ENCODE results near the gene ARPC4. TPM values are rescaled to one million over a fixed set of nuclear protein-coding genes. Genes with fewer than 3 reads are reported as not detected.

ARPC4 gene
- total RNA-seq, 3 donors from 2014 or later (not counting 1 experiment from before 2014, with no cell fraction given), result 282 to 288 (median 285) TPM

DNA sequence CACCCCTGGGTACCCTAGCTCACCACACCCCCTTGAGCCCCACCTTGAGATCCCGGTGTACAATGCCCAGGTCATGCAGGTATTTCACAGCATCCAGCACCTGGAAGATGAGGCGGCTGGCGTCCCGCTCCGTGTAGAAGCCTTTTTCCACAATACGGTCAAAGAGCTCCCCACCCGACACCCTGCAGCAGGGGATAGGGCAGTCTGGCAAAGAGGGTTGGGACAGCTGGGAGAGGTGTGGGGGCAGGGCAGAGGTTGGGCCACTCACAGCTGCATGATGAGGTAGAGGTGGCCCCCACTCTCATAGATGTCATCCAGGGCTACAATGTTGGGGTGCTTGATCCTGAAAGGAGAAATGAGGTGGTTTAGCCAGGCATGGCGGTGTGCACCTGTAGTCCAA lies 30.0 kb upstream of the ARPC4 start:
- Histone ChIP-seq H3K27me3 (ENCODE audit: control insufficient read depth, insufficient read depth, low read length) (no peaks in the 10 kb centered on the region), H3K4me3 (ENCODE audit: low read length) (no peak overlapping the region), H3K4me1 (ENCODE audit: control insufficient read depth, insufficient read depth, low read length) (peaks cover 10% of the 10 kb centered on the region), H3K27ac (ENCODE audit: low read length) (no peak overlapping the region), H3K36me3 (ENCODE audit: control insufficient read depth, insufficient read depth, low read length) (peaks cover 10% of the 10 kb centered on the region), H3K9me3 (ENCODE audit: control insufficient read depth, insufficient read depth, low read length) (no peaks in the 10 kb centered on the region)
- Mint-ChIP-seq H3K4me3 (no peak overlapping the region), H3K27me3 (ENCODE audit: low read depth in 2 of 2) (no peaks in the 10 kb centered on the region), H3K4me1 (peaks cover 13 to 28% of the 10 kb centered on the region in 2 donors), H3K36me3 (no peaks in the 10 kb centered on the region), H3K27ac (no peak overlapping the region), H3K9me3 (no peaks in the 10 kb centered on the region)
- no peak for DNase-seq
- TF ChIP-seq, protein P1, sequence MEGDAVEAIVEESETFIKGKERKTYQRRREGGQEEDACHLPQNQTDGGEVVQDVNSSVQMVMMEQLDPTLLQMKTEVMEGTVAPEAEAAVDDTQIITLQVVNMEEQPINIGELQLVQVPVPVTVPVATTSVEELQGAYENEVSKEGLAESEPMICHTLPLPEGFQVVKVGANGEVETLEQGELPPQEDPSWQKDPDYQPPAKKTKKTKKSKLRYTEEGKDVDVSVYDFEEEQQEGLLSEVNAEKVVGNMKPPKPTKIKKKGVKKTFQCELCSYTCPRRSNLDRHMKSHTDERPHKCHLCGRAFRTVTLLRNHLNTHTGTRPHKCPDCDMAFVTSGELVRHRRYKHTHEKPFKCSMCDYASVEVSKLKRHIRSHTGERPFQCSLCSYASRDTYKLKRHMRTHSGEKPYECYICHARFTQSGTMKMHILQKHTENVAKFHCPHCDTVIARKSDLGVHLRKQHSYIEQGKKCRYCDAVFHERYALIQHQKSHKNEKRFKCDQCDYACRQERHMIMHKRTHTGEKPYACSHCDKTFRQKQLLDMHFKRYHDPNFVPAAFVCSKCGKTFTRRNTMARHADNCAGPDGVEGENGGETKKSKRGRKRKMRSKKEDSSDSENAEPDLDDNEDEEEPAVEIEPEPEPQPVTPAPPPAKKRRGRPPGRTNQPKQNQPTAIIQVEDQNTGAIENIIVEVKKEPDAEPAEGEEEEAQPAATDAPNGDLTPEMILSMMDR (IDR thresholded peaks at IDR 0.05), result no peak
- no peak for ATAC-seq
- intact Hi-C loops (cut with micrococcal nuclease), result no loop called here
- 99% methylated on average over 8 of the region's 8 CpGs for WGBS (ENCODE audit: insufficient coverage)

DNA sequence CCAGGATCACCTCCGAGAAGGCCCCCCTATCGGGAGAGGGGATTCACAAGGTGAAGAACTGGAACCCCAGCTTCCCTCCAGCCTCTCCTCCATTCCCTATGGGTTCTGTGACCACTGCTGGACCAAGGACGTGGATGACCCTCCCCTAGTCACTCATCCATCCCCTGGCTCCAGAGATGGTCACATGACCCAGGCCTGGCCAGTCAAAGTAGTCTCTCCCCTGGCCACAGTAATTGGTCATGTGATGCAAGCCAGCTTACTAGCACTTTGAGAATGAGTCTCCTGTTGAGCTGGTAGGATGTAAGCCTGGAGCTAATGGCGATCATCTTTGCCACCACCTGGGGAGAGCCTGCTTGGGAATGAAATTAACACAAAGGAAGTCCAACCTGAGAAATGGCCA lies 27.0 kb upstream of the ARPC4 start:
- no peaks in the 10 kb centered on the region for H3K36me3 Mint-ChIP-seq
- no peaks in the 10 kb centered on the region for H3K27me3 ChIP-seq (ENCODE audit: control insufficient read depth, insufficient read depth, low read length)
- 94% methylated on average over 4 of the region's 4 CpGs for WGBS (ENCODE audit: insufficient coverage)
- H3K4me3 ChIP-seq (ENCODE audit: low read length), result no peak overlapping the region
- no peak overlapping the region for H3K27ac ChIP-seq (ENCODE audit: low read length)
- DNase-seq, result no peak
- ATAC-seq, result no peak
- no peak overlapping the region for H3K4me3 Mint-ChIP-seq
- peaks cover 36% of the 10 kb centered on the region for H3K4me1 ChIP-seq (ENCODE audit: control insufficient read depth, insufficient read depth, low read length)
- TF ChIP-seq, protein P1 (IDR thresholded peaks at IDR 0.05), result no peak
- no peaks in the 10 kb centered on the region for H3K36me3 ChIP-seq (ENCODE audit: control insufficient read depth, insufficient read depth, low read length)
- H3K27ac Mint-ChIP-seq, result peak overlapping the region in 1 of 2 donors; percentile 38
- no peaks in the 10 kb centered on the region for H3K27me3 Mint-ChIP-seq (ENCODE audit: low read depth in 2 of 2)
- intact Hi-C loops (cut with micrococcal nuclease), result no loop called here
- peaks cover 29 to 46% of the 10 kb centered on the region in 2 donors for H3K4me1 Mint-ChIP-seq
- H3K9me3 ChIP-seq (ENCODE audit: control insufficient read depth, insufficient read depth, low read length), result no peaks in the 10 kb centered on the region
- no peaks in the 10 kb centered on the region for H3K9me3 Mint-ChIP-seq

DNA sequence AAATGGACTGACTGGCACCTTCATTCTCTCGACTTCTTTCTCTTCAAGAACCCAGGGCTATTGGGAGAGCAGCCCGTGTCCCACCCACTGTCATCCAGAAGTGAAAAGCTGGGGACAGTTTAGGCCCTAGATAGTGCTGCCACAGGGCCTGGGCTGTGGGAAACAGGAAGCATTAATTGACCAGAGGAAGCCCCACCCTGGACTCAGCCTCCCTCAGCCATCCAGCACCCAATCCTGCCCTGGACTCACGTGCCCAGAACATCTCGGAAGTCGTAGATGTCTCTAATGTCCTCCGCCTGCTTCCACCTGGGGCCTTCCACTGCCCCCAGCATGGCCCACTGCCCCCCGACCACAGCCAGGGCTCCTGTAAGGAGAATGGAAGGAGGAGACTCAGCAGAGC lies 25.5 kb upstream of the ARPC4 start:
- TF ChIP-seq, protein P1 (IDR thresholded peaks at IDR 0.05), result no peak
- peak overlapping the region; percentile 3 to 84 for H3K27ac Mint-ChIP-seq

DNA sequence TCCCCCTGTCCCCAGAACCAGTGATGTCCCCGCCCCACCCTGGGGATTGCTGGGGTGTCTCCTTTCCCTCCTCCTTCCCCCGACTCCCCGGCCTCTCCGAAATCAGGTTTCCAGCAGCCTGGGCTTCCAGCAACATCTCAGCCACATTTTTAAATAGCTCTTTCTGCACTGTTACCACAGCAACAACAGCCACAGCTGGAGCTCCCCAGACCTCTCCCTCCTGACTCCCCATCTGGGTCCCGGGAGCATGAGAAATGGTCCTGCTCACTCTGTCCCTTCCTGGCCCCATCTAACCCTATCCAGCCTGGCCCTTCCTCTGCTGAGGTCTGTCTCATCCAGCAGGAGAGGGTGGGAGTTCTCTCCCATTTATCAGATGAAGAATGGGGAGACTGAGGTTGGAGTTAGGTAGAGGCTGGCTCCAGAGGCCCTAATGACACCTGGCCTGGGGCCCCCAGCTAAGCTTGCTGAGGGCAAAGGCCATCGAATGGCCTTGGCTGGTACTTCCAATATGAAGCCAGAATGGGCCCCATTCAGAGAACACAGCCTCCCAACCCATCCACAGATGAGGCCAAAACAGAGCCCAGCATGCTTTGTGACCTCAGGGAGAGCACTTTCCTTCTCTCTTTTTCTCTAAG lies 24.6 kb upstream of the ARPC4 start:
- H3K27ac ChIP-seq (ENCODE audit: low read length), result no peak overlapping the region

More for the DNA sequence above, 25.5 kb upstream of the ARPC4 start:
- peak overlapping the region; percentile 50 for H3K4me3 Mint-ChIP-seq
- H3K27me3 Mint-ChIP-seq (ENCODE audit: low read depth in 2 of 2), result no peaks in the 10 kb centered on the region
- WGBS (ENCODE audit: insufficient coverage), result 79% methylated on average over 7 of the region's 7 CpGs
- no peaks in the 10 kb centered on the region for H3K36me3 Mint-ChIP-seq
- DNase-seq (no peak), ATAC-seq (no peak)
- H3K36me3 ChIP-seq (ENCODE audit: control insufficient read depth, insufficient read depth, low read length), result no peaks in the 10 kb centered on the region
- intact Hi-C loops (cut with micrococcal nuclease), result no loop called here
- no peak overlapping the region for H3K27ac ChIP-seq (ENCODE audit: low read length)
- H3K4me3 ChIP-seq (ENCODE audit: low read length), result no peak overlapping the region
- H3K9me3 ChIP-seq (ENCODE audit: control insufficient read depth, insufficient read depth, low read length), result no peaks in the 10 kb centered on the region
- peaks cover 36% of the 10 kb centered on the region for H3K4me1 ChIP-seq (ENCODE audit: control insufficient read depth, insufficient read depth, low read length)
- H3K27me3 ChIP-seq (ENCODE audit: control insufficient read depth, insufficient read depth, low read length), result no peaks in the 10 kb centered on the region
- peaks cover 33 to 49% of the 10 kb centered on the region in 2 donors for H3K4me1 Mint-ChIP-seq
- no peaks in the 10 kb centered on the region for H3K9me3 Mint-ChIP-seq

More for the DNA sequence above, 24.6 kb upstream of the ARPC4 start:
- ATAC-seq (no peak), DNase-seq (no peak)
- Histone ChIP-seq H3K9me3 (ENCODE audit: control insufficient read depth, insufficient read depth, low read length) (no peaks in the 10 kb centered on the region), H3K4me3 (ENCODE audit: low read length) (no peak overlapping the region), H3K27me3 (ENCODE audit: control insufficient read depth, insufficient read depth, low read length) (no peaks in the 10 kb centered on the region), H3K36me3 (ENCODE audit: control insufficient read depth, insufficient read depth, low read length) (no peaks in the 10 kb centered on the region), H3K4me1 (ENCODE audit: control insufficient read depth, insufficient read depth, low read length) (peaks cover 36% of the 10 kb centered on the region)
- WGBS (ENCODE audit: insufficient coverage), result 90% methylated on average over 6 of the region's 6 CpGs
- Mint-ChIP-seq H3K27ac (peak overlapping the region; percentile 3 to 84), H3K27me3 (ENCODE audit: low read depth in 2 of 2) (no peaks in the 10 kb centered on the region), H3K4me3 (peak overlapping the region; percentile 50), H3K4me1 (peaks cover 35 to 49% of the 10 kb centered on the region in 2 donors), H3K36me3 (no peaks in the 10 kb centered on the region), H3K9me3 (no peaks in the 10 kb centered on the region)
- TF ChIP-seq, protein P1 (IDR thresholded peaks at IDR 0.05), result no peak
- intact Hi-C loops (cut with micrococcal nuclease), result loop anchor here (2.0 kb wide), 1 partner anchor 17 kb away; no protein-coding TSS in a partner anchor
